Adrenal gland (tissue), 12 donors: Measurements from ENCODE around the gene NAP1L5. TPM values are rescaled to one million over a fixed set of nuclear protein-coding genes. Genes with fewer than 3 reads are reported as not detected.

ENCODE experiments used
- DNase-seq, 7 donors: peaks; one replicate each; pipeline ENCODE4 v3.0.0-alpha.2; 2019 to 2020
- H3K27ac ChIP-seq, 5 donors: fragments of 200-600 bp; sonication (generic) in 4 of 5; 1 replicate in 3 of 5; 2 replicates in 2 of 5; pipeline versions ENCODE4 v1.5.1 to v1.8.0; 2016 to 2020; ENCODE audit warnings: mild to moderate bottlenecking in 1 of 5
- H3K27me3 ChIP-seq: fragments of 200-600 bp; 2 replicates; pipeline ENCODE4 v1.8.0; 2021
- H3K36me3 ChIP-seq, 2 donors: fragments of 200-600 bp; replicated peaks in 1 of 2; 1 replicate in 1 of 2; 2 replicates in 1 of 2; pipeline versions ENCODE4 v1.5.1 to v1.8.0; 2018 to 2022
- H3K4me1 ChIP-seq, 2 donors: fragments of 200-600 bp; replicated peaks in 1 of 2; 1 replicate in 1 of 2; 2 replicates in 1 of 2; pipeline versions ENCODE4 v1.5.1 to v1.8.0; 2018 to 2021
- H3K4me3 ChIP-seq, 4 donors: fragments of 200-600 bp; sonication (generic) in 3 of 4; one replicate each; pipeline ENCODE4 v1.5.1; 2016 to 2018
- H3K9me3 ChIP-seq, 3 donors: fragments of 200-600 bp; sonication (generic) in 1 of 3; replicated peaks in 1 of 3; 1 replicate in 2 of 3; 2 replicates in 1 of 3; pipeline versions ENCODE4 v1.5.1 to v1.8.0; 2016 to 2021
- CTCF ChIP-seq, 6 experiments: fragments of 450-650 bp in 4 of 6; fragments of 200-600 bp in 2 of 6; sonication (generic) in 1 of 6; IDR thresholded peaks; 1 replicate in 5 of 6; 2 replicates in 1 of 6; pipeline versions ENCODE4 v1.5.1 to v1.8.0; 2016 to 2021; ENCODE audit warnings: antibody characterized with exemption in 6 of 6, mild to moderate bottlenecking in 2 of 6, moderate library complexity in 1 of 6
- POLR2A ChIP-seq, 2 donors: fragments of 450-650 bp; IDR thresholded peaks; one replicate each; pipeline ENCODE4 v1.6.1; 2017; ENCODE audit warnings: antibody characterized with exemption in 2 of 2, mild to moderate bottlenecking in 2 of 2, moderate library complexity in 1 of 2
- WGBS, 4 donors: extraction: QIAGEN DNeasy Blood & Tissue Kit in 2 of 4; methylation state at CpG; one replicate each; pipeline versions ENCODE4 v1.1.5 to v1.1.7; 2013 to 2017; 5-methylcytosine and 5-hydroxymethylcytosine counted together
- intact Hi-C, 2 donors: fragments of 100-400 bp; cut with DNase I; formaldehyde crosslinking; loops; one replicate each; pipeline versions ENCODE4 v1.14.1 to v1.15.0; 2022 to 2023
- polyA plus RNA-seq, 3 donors: library from polyadenylated mRNA; stranded (reverse); fragments of 200-250 nt in 2 of 3; fragments of 350-450 nt in 1 of 3; fragmentation: Illumina TruSeq in 1 of 3; extraction: RNeasy Lipid Tissue Mini Kit (QIAGEN cat#74804) in 1 of 3; gene quantifications; one replicate each; pipeline ENCODE4 v1.2.3, GENCODE V29; 2013 to 2014
- total RNA-seq, 9 donors: library from RNA; depleted of rRNA in 4 of 9; stranded (reverse); fragments of >200 nt in 4 of 9; fragments of 120-200 nt in 1 of 9; fragmentation: NEBNext Ultra II Directional in 1 of 9; extraction: Animal tissue kit (Norgen Biotek cat#: 25700) in 1 of 9; gene quantifications; one replicate each; pipeline versions ENCODE4 v1.1.0 to v1.2.4, GENCODE V29; 2013 to 2023
- donor health status: healthy with polysubstance abuse.
- donor health status: Bipolar disorder and iron deficiency.
- donor health status: DM: yes; HTN: yes; CAD: no.
- donor health status: DM: no; HTN: no; CAD: no.
- donor health status: DM: no; HTN: no; CAD: no.
- donor health status: DM: yes; HTN: yes; CAD: no.

Gene NAP1L5
- total and polyA plus RNA-seq, 12 donors, result 5.0 to 57.6 (median 14.1) TPM

GRCh38 chr4:88655226-88655625 lies 42.4 kb downstream of the NAP1L5 start:
- Histone ChIP-seq H3K27me3 (no peaks in the 10 kb centered on the region), H3K27ac (no peak overlapping the region), H3K4me1 (peaks cover 0 to 4% of the 10 kb centered on the region in 2 donors), H3K9me3 (no peaks in the 10 kb centered on the region), H3K4me3 (no peak overlapping the region), H3K36me3 (peaks cover 0 to 7% of the 10 kb centered on the region in 2 donors)
- WGBS, 4 donors, result 76 to 80% (median 77%) methylated on average over 3 of the region's 3 CpGs
- no peak for DNase-seq
- intact Hi-C loops, result loop anchor here (5.0 to 10.0 kb wide), 4 partner anchors 50 to 128 kb away; partner anchors contain the start of gene HERC3 (in 1 of the 2)
- TF ChIP-seq POLR2A (IDR thresholded peaks at IDR 0.05) (no peak), CTCF (IDR thresholded peaks at IDR 0.05) (no peak)

- H3K27me3 ChIP-seq, result no peaks in the 10 kb centered on the region
- H3K9me3 ChIP-seq, result no peaks in the 10 kb centered on the region
- no peaks in the 10 kb centered on the region for H3K4me1 ChIP-seq
- DNase-seq, result no peak
- intact Hi-C loops, result loop anchor here (10.0 kb wide), 3 partner anchors 49 to 119 kb away; partner anchors contain the start of gene HERC3 (in 1 of the 2)
- H3K27ac ChIP-seq, result no peak overlapping the region
- H3K36me3 ChIP-seq, result peaks cover 0 to 7% of the 10 kb centered on the region in 2 donors
- 83 to 92% (median 91%) methylated on average over 4 of the region's 4 CpGs for WGBS, 4 donors
- TF ChIP-seq POLR2A (IDR thresholded peaks at IDR 0.05) (no peak), CTCF (IDR thresholded peaks at IDR 0.05) (no peak)
- no peak overlapping the region for H3K4me3 ChIP-seq
These were observed 44.2 kb downstream of the NAP1L5 start for GRCh38 chr4:88653371-88653946.

GRCh38 chr4:88649716-88650115 lies 47.9 kb downstream of the NAP1L5 start:
- H3K4me3 ChIP-seq, result no peak overlapping the region
- intact Hi-C loops, result loop anchor here (10.0 kb wide), 3 partner anchors 45 to 115 kb away; partner anchors contain the start of gene HERC3 (in 1 of the 2)
- peaks cover 0 to 1% of the 10 kb centered on the region in 2 donors for H3K36me3 ChIP-seq
- H3K4me1 ChIP-seq, result no peaks in the 10 kb centered on the region
- TF ChIP-seq POLR2A (IDR thresholded peaks at IDR 0.05) (no peak), CTCF (IDR thresholded peaks at IDR 0.05) (no peak)
- no peaks in the 10 kb centered on the region for H3K27me3 ChIP-seq
- H3K9me3 ChIP-seq, result no peaks in the 10 kb centered on the region
- 79 to 86% (median 80%) methylated on average over 3 of the region's 3 CpGs for WGBS, 4 donors
- no peak overlapping the region for H3K27ac ChIP-seq
- DNase-seq, result no peak

GRCh38 chr4:88646528-88647280 lies 50.9 kb downstream of the NAP1L5 start:
- Histone ChIP-seq H3K36me3 (no peaks in the 10 kb centered on the region), H3K4me1 (peaks cover 0 to 4% of the 10 kb centered on the region in 2 donors), H3K4me3 (no peak overlapping the region), H3K9me3 (no peaks in the 10 kb centered on the region), H3K27ac (no peak overlapping the region), H3K27me3 (no peaks in the 10 kb centered on the region)
- TF ChIP-seq POLR2A (IDR thresholded peaks at IDR 0.05), result no peak
- TF ChIP-seq CTCF (IDR thresholded peaks at IDR 0.05), result no peak
- WGBS, 4 donors, result 94 to 97% (median 96%) methylated on average over 7 of the region's 7 CpGs
- no peak for DNase-seq
- intact Hi-C loops, result no loop called here
